Upper lobe of left lung (tissue), 4 donors: ENCODE data around the gene TSPAN16.

ENCODE experiments used
- CTCF ChIP-seq, 6 experiments: fragments of 450-650 bp in 4 of 6; fragments of 200-600 bp in 2 of 6; sonication (generic) in 2 of 6; IDR thresholded peaks; one replicate each; pipeline ENCODE4 v1.5.1; 2016 to 2019; ENCODE audit warnings: antibody characterized with exemption in 6 of 6
- POLR2A ChIP-seq, 4 donors: fragments of 450-650 bp; IDR thresholded peaks; one replicate each; pipeline ENCODE4 v1.5.1; 2016 to 2017; ENCODE audit warnings: antibody characterized with exemption in 4 of 4, mild to moderate bottlenecking in 2 of 4
- POLR2AphosphoS5 ChIP-seq, 2 donors: sonication (generic); formaldehyde crosslinking; IDR thresholded peaks; one replicate each; pipeline ENCODE4 v1.5.1; 2017; ENCODE audit warnings: antibody characterized with exemption in 2 of 2

GRCh38 chr19:11339254-11340098 is 43.5 kb downstream of the TSPAN16 start, which contains the start of gene RAB3D:
- TF ChIP-seq CTCF (IDR thresholded peaks at IDR 0.05) (no peak), POLR2AphosphoS5 (IDR thresholded peaks at IDR 0.05) (peak; percentile 68 to 88), POLR2A (IDR thresholded peaks at IDR 0.05) (peak in 2 of 4 donors; percentile 32 to 82)
